H1 (cell line): ENCODE results near the gene CALY. TPM values are rescaled to one million over a fixed set of nuclear protein-coding genes. Genes with fewer than 3 reads are reported as not detected.

ENCODE experiments used
- CTCF ChIA-PET: fragments of 300-600 bp; sonication (Branson Sonifier 250); formaldehyde crosslinking; loops from one replicate; lab custom pipeline; 2021; ENCODE audit not compliant: partially characterized antibody; lab: Charles Lee
- POLR2A ChIA-PET: fragments of 300-600 bp; sonication (Branson Sonifier 250); formaldehyde crosslinking; loops from one replicate; lab custom pipeline; 2021; ENCODE audit warnings: inconsistent platforms; ENCODE audit not compliant: partially characterized antibody; lab: Charles Lee
- DNase-seq, 2 experiments: peaks; one replicate each; pipeline versions ENCODE4 v3.0.0 to v3.0.0-alpha.2; 2010 to 2022; ENCODE audit warnings: low spot score in 2 of 2, low read depth in 1 of 2, mixed read lengths in 1 of 2
- FAIRE-seq: peaks from 2 replicates; lab custom pipeline; 2011; peaks lifted over from hg19 to GRCh38; lab: Jason Lieb, UNC
- H2AFZ ChIP-seq: 2 replicates; pipeline ENCODE4 v1.8.1; 2012; ENCODE audit warnings: low read length, inconsistent platforms
- H2AK5ac ChIP-seq: 2 replicates; pipeline ENCODE4 v1.6.1; 2013; ENCODE audit warnings: low read depth, low read length
- H2BK120ac ChIP-seq: replicated peaks from 2 replicates; pipeline ENCODE3; 2013; ENCODE audit warnings: low read depth, low read length, inconsistent platforms
- H2BK12ac ChIP-seq: 2 replicates; pipeline ENCODE4 v1.6.1; 2013; ENCODE audit warnings: low read depth, low read length
- H2BK15ac ChIP-seq: 2 replicates; pipeline ENCODE4 v1.6.1; 2013; ENCODE audit warnings: low read length
- H2BK20ac ChIP-seq: 2 replicates; pipeline ENCODE4 v1.6.1; 2013; ENCODE audit warnings: low read length
- H2BK5ac ChIP-seq: 2 replicates; pipeline ENCODE4 v1.6.1; 2013; ENCODE audit warnings: low read depth, low read length
- H3K14ac ChIP-seq: 2 replicates; pipeline ENCODE4 v1.6.1; 2013; ENCODE audit warnings: inconsistent platforms; ENCODE audit not compliant: insufficient read length
- H3K18ac ChIP-seq: 2 replicates; pipeline ENCODE4 v1.6.1; 2013; ENCODE audit warnings: low read length; ENCODE audit errors: extremely low read depth
- H3K23ac ChIP-seq: 2 replicates; pipeline ENCODE4 v1.6.1; 2013; ENCODE audit warnings: inconsistent platforms; ENCODE audit not compliant: insufficient read length
- H3K23me2 ChIP-seq: 2 replicates; pipeline ENCODE4 v1.6.1; 2013; ENCODE audit warnings: low read depth, low read length
- H3K27ac ChIP-seq: 2 replicates; pipeline ENCODE4 v1.6.1; 2011; ENCODE audit warnings: low read depth, low read length, inconsistent platforms
- H3K27me3 ChIP-seq, 4 experiments: replicated peaks in 1 of 4; 1 replicate in 1 of 4; 2 replicates in 3 of 4; pipeline versions ENCODE4 v1.6.1 to v1.8.1; 2011 to 2013; ENCODE audit warnings: low read length in 3 of 4, mild to moderate bottlenecking in 3 of 4, inconsistent platforms in 2 of 4, mixed read lengths in 2 of 4, moderate library complexity in 1 of 4; ENCODE audit not compliant: control insufficient read depth in 3 of 4, insufficient read depth in 3 of 4; ENCODE audit errors: extremely low read depth in 1 of 4
- H3K36me3 ChIP-seq, 4 experiments: 2 replicates each; pipeline versions ENCODE4 v1.6.1 to v1.8.1; 2011 to 2013; ENCODE audit warnings: mild to moderate bottlenecking in 4 of 4, low read length in 3 of 4, moderate library complexity in 2 of 4, control low read depth in 1 of 4, inconsistent platforms in 1 of 4; ENCODE audit not compliant: insufficient read depth in 4 of 4, control insufficient read depth in 2 of 4
- H3K4ac ChIP-seq: replicated peaks from 2 replicates; pipeline ENCODE3; 2013; ENCODE audit warnings: low read length, low read depth, mixed read lengths, inconsistent platforms; ENCODE audit not compliant: insufficient read length
- H3K4me1 ChIP-seq, 4 experiments: replicated peaks in 1 of 4; 1 replicate in 1 of 4; 2 replicates in 3 of 4; pipeline versions ENCODE4 v1.6.1 to v1.8.1; 2011 to 2013; ENCODE audit warnings: low read length in 3 of 4, inconsistent platforms in 2 of 4, mixed read lengths in 1 of 4; ENCODE audit not compliant: insufficient read depth in 4 of 4, control insufficient read depth in 3 of 4
- H3K4me2 ChIP-seq, 2 experiments: 2 replicates each; pipeline versions ENCODE4 v1.6.1 to v1.8.1; 2011 to 2013; ENCODE audit warnings: low read depth in 2 of 2, low read length in 2 of 2, control low read depth in 1 of 2, inconsistent platforms in 1 of 2, mild to moderate bottlenecking in 1 of 2; ENCODE audit not compliant: insufficient read depth in 1 of 2
- H3K4me3 ChIP-seq, 4 experiments: fragments of 200-600, 300-600 bp in 1 of 4; sonication (generic), shearing (Covaris generic), sonication (Bioruptor Twin) in 1 of 4; 2 replicates each; pipeline versions ENCODE4 v1.5.1 to v1.8.1; 2011 to 2016; ENCODE audit warnings: low read length in 4 of 4, low read depth in 3 of 4, control low read depth in 2 of 4, inconsistent platforms in 2 of 4, mild to moderate bottlenecking in 2 of 4, mixed read lengths in 1 of 4, moderate library complexity in 1 of 4; ENCODE audit not compliant: insufficient read depth in 2 of 4; ENCODE audit errors: extremely low read depth in 1 of 4
- H3K56ac ChIP-seq: replicated peaks from 2 replicates; pipeline ENCODE3; 2013; ENCODE audit warnings: low read depth, mild to moderate bottlenecking, mixed read lengths, low read length, inconsistent platforms; ENCODE audit not compliant: insufficient read length
- H3K79me1 ChIP-seq: 2 replicates; pipeline ENCODE4 v1.6.1; 2013; ENCODE audit warnings: low read depth, low read length, control low read depth
- H3K79me2 ChIP-seq, 2 experiments: 2 replicates each; pipeline versions ENCODE4 v1.6.1 to v1.8.1; 2012 to 2013; ENCODE audit warnings: low read length in 2 of 2, mild to moderate bottlenecking in 2 of 2, inconsistent platforms in 1 of 2; ENCODE audit not compliant: insufficient read depth in 2 of 2, control insufficient read depth in 1 of 2
- H3K9ac ChIP-seq, 4 experiments: replicated peaks in 1 of 4; 1 replicate in 1 of 4; 2 replicates in 3 of 4; pipeline versions ENCODE4 v1.6.1 to v1.8.1; 2011 to 2013; ENCODE audit warnings: low read depth in 3 of 4, low read length in 3 of 4, control low read depth in 2 of 4, mild to moderate bottlenecking in 2 of 4, moderate library complexity in 2 of 4, inconsistent platforms in 1 of 4; ENCODE audit errors: extremely low read depth in 1 of 4
- H3K9me3 ChIP-seq, 2 experiments: 2 replicates each; pipeline versions ENCODE4 v1.6.1 to v1.8.1; 2012 to 2013; ENCODE audit warnings: mild to moderate bottlenecking in 2 of 2, moderate library complexity in 2 of 2, control low read depth in 1 of 2, inconsistent platforms in 1 of 2, low read depth in 1 of 2, low read length in 1 of 2, mixed read lengths in 1 of 2; ENCODE audit not compliant: insufficient read depth in 2 of 2
- H4K20me1 ChIP-seq, 2 experiments: replicated peaks in 1 of 2; 2 replicates each; pipeline versions ENCODE3 to v1.8.1; 2011 to 2013; ENCODE audit warnings: inconsistent platforms in 2 of 2, low read length in 2 of 2, mild to moderate bottlenecking in 1 of 2; ENCODE audit not compliant: insufficient read depth in 2 of 2, control insufficient read depth in 1 of 2
- H4K5ac ChIP-seq: 2 replicates; pipeline ENCODE4 v1.6.1; 2013; ENCODE audit warnings: low read length, low read depth, mixed read lengths, inconsistent platforms; ENCODE audit not compliant: insufficient read length
- H4K8ac ChIP-seq: 2 replicates; pipeline ENCODE4 v1.8.0; 2013; ENCODE audit warnings: mild to moderate bottlenecking, moderate library complexity, low read length, inconsistent platforms; ENCODE audit not compliant: insufficient read depth; ENCODE audit errors: extremely low read depth
- H4K91ac ChIP-seq: replicated peaks from 2 replicates; pipeline ENCODE3; 2013; ENCODE audit warnings: low read length, mixed read lengths, inconsistent platforms; ENCODE audit not compliant: insufficient read length
- KDM1A ChIP-seq: fragments of 200-600, 300-600 bp; sonication (generic); IDR thresholded peaks from 2 replicates; pipeline ENCODE4 v1.7.1; 2016; ENCODE audit warnings: mild to moderate bottlenecking, low read length, borderline replicate concordance
- POLR2AphosphoS5 ChIP-seq: IDR thresholded peaks from 2 replicates; pipeline ENCODE4 v1.6.1; 2011; ENCODE audit warnings: low read depth, low read length
- RBBP5 ChIP-seq: IDR thresholded peaks from 2 replicates; pipeline ENCODE4 v1.7.1; 2012; ENCODE audit warnings: low read depth, mild to moderate bottlenecking, inconsistent platforms, low read length, moderate library complexity, borderline replicate concordance
- RNF2 ChIP-seq: fragments of 200-900, 300-1000 bp; sonication (generic); IDR thresholded peaks from 2 replicates; pipeline ENCODE4 v1.7.1; 2016; ENCODE audit warnings: borderline replicate concordance, low read depth, mild to moderate bottlenecking, antibody characterized with exemption, low read length; ENCODE audit not compliant: poor library complexity, severe bottlenecking; ENCODE audit errors: missing control alignments
- TEAD4 ChIP-seq: IDR thresholded peaks from 2 replicates; pipeline ENCODE4 v1.6.1; 2012; ENCODE audit warnings: low read depth, low read length, inconsistent platforms, mixed read lengths
- WGBS, 2 experiments: shearing (Covaris generic) in 1 of 2; methylation state at CpG; one replicate each; pipeline versions ENCODE4 v1.1.6 to v1.1.7; 2013 to 2015; ENCODE audit warnings: low lambda C conversion rate in 2 of 2, mixed read lengths in 2 of 2, inconsistent platforms in 1 of 2, low coverage in 1 of 2, missing lambda C conversion rate in 1 of 2; ENCODE audit not compliant: insufficient replicate concordance in 2 of 2, insufficient coverage in 1 of 2, insufficient read length in 1 of 2; ENCODE audit errors: extremely low coverage in 1 of 2, missing lambda C conversion rate in 1 of 2; 5-methylcytosine and 5-hydroxymethylcytosine counted together
- polyA plus RNA-seq, 7 experiments: library from polyadenylated mRNA; depleted of rRNA in 3 of 7; stranded (reverse) in 5 of 7; unstranded in 2 of 7; fragments of >200 nt in 5 of 7; fragments of 200-250 nt in 2 of 7; gene quantifications; 1 replicate in 5 of 7; 2 replicates in 1 of 7; 4 replicates in 1 of 7; pipeline versions ENCODE4 v1.2.1 to v1.2.3, GENCODE V29; 2011 to 2013; ENCODE audit warnings: missing spikeins in 2 of 7, mixed read lengths in 2 of 7
- total RNA-seq: library from RNA; stranded (reverse); fragmentation: NEBNext Ultra II Directional; extraction: Animal tissue kit (Norgen Biotek cat#: 25700); gene quantifications from 2 replicates; pipeline ENCODE4 v1.2.1, GENCODE V29; 2021
- TF ChIP-seq, protein P1 (sequence below): IDR thresholded peaks from 2 replicates; pipeline ENCODE4 v1.6.1; 2012; ENCODE audit warnings: low read length, inconsistent platforms
- TF ChIP-seq, protein P2 (sequence below): IDR thresholded peaks from 2 replicates; pipeline ENCODE4 v1.6.1; 2011; ENCODE audit warnings: low read depth, mild to moderate bottlenecking, low read length; ENCODE audit not compliant: insufficient read depth

Gene CALY
- total and polyA plus RNA-seq, 2 of the 8 experiments (the other 6 are each of a cell fraction or from before 2014, with no cell fraction given), result 1.3 to 1.5 TPM

GRCh38 chr10:133277277-133277992, 59.3 kb downstream of the CALY start:
- POLR2A ChIA-PET, result interaction anchor here (0.7 to 2.4 kb wide), 6 partner anchors 10 to 70 kb away, joined by 3 to 7 read pairs (median 3); partner anchors contain the start of gene PRAP1
- WGBS, 2 experiments, result 79% methylated on average over 23 of the region's 25 CpGs; no CpG with 5 or more reads in 1 of the 2 experiments
- no peak overlapping the region for H2AFZ ChIP-seq

More at GRCh38 chr10:133277277-133277992, 59.3 kb downstream of the CALY start:
- Histone ChIP-seq H3K23ac (no peak overlapping the region), H3K79me1 (no peaks in the 10 kb centered on the region), H3K9me3 (no peaks in the 10 kb centered on the region), H3K36me3 (peaks cover 2 to 10% (median 6%) of the 10 kb centered on the region in 4 experiments; a peak in 5 of 8 replicates), H4K8ac (0 out of 2 replicates have a peak overlapping the region, but pooled peaks have one; percentile 21), H2BK120ac (no peak overlapping the region), H3K18ac (no peak overlapping the region), H2BK12ac (no peak overlapping the region), H2AK5ac (no peak overlapping the region), H4K91ac (no peak overlapping the region), H2BK20ac (no peak overlapping the region), H4K20me1 (peaks cover 0 to 5% of the 10 kb centered on the region in 2 experiments), H3K4me1 (peaks cover 0 to 13% (median 7%) of the 10 kb centered on the region in 4 experiments; a peak in 5 of 7 replicates), H3K4me2 (peak overlapping the region; percentile 58 to 63), H2BK5ac (peak overlapping the region; percentile 24; the same call in 1 of the 2 replicates), H2BK15ac (no peak overlapping the region), H3K14ac (no peak overlapping the region), H3K4me3 (peak overlapping the region in 1 of 4 experiments; percentile 60; a peak in 3 of 8 replicates), H3K56ac (no peak overlapping the region), H3K9ac (no peak overlapping the region)
- no peak for FAIRE-seq
- TF ChIP-seq, protein P1, sequence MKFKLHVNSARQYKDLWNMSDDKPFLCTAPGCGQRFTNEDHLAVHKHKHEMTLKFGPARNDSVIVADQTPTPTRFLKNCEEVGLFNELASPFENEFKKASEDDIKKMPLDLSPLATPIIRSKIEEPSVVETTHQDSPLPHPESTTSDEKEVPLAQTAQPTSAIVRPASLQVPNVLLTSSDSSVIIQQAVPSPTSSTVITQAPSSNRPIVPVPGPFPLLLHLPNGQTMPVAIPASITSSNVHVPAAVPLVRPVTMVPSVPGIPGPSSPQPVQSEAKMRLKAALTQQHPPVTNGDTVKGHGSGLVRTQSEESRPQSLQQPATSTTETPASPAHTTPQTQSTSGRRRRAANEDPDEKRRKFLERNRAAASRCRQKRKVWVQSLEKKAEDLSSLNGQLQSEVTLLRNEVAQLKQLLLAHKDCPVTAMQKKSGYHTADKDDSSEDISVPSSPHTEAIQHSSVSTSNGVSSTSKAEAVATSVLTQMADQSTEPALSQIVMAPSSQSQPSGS, result no peak
- no peak for TF ChIP-seq RNF2
- TF ChIP-seq POLR2AphosphoS5, result 0 out of 2 replicates have a peak, but pooled peaks have one; percentile 20
- TF ChIP-seq TEAD4, result no peak
- TF ChIP-seq KDM1A, result no peak
- no peak for TF ChIP-seq RBBP5
- TF ChIP-seq, protein P2, sequence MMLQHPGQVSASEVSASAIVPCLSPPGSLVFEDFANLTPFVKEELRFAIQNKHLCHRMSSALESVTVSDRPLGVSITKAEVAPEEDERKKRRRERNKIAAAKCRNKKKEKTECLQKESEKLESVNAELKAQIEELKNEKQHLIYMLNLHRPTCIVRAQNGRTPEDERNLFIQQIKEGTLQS, result no peak
- TF ChIP-seq, all 59 proteins: peak for 1
- DNase-seq, result no peak
- H3K79me2 ChIP-seq, result no peaks in the 10 kb centered on the region
- H3K23me2 ChIP-seq, result peaks cover 5% of the 10 kb centered on the region; the same call in 1 of the 2 replicates
- H3K4ac ChIP-seq, result no peak overlapping the region
- CTCF ChIA-PET, result interaction anchor here (0.7 to 1.8 kb wide), 8 partner anchors 9 to 134 kb away, joined by 3 to 6 read pairs (median 4); no protein-coding TSS in a partner anchor
- no peak overlapping the region for H3K27ac ChIP-seq
- peaks cover 0 to 7% (median 4%) of the 10 kb centered on the region in 4 experiments; a peak in 6 of 7 replicates for H3K27me3 ChIP-seq
- H4K5ac ChIP-seq, result no peak overlapping the region
